C4-2B (cell line): ENCODE measurements around the gene ADRA1B.

Source experiments
- H3K27ac ChIP-seq: fragments of 450-650 bp; 2 replicates; pipeline ENCODE4 v1.5.1; 2017
- CTCF ChIP-seq: fragments of 450-650 bp; conservative IDR thresholded peaks from 2 replicates; pipeline ENCODE4 v1.5.1; 2017; ENCODE audit warnings: mild to moderate bottlenecking
- ZFX ChIP-seq: fragments of 450-650 bp; IDR thresholded peaks from 2 replicates; pipeline ENCODE4 v1.6.1; 2017

ADRA1B gene

GRCh38 chr5:159901772-159902171, 14.5 kb upstream of the ADRA1B start:
- no peak overlapping the region for H3K27ac ChIP-seq
- TF ChIP-seq CTCF (no peak), ZFX (no peak)

- H3K27ac ChIP-seq = no peak overlapping the region
- TF ChIP-seq CTCF = no peak
- no peak for TF ChIP-seq ZFX
Measured at GRCh38 chr5:159902444-159903121, 13.7 kb upstream of the ADRA1B start.

GRCh38 chr5:159903131-159903530, 13.2 kb upstream of the ADRA1B start:
- TF ChIP-seq ZFX (no peak), CTCF (no peak)
- H3K27ac ChIP-seq = no peak overlapping the region

GRCh38 chr5:159904874-159905273, 11.4 kb upstream of the ADRA1B start:
- TF ChIP-seq CTCF = no peak
- no peak for TF ChIP-seq ZFX
- no peak overlapping the region for H3K27ac ChIP-seq

- H3K27ac ChIP-seq = no peak overlapping the region
- TF ChIP-seq ZFX = no peak
- no peak for TF ChIP-seq CTCF
Measured at GRCh38 chr5:159905496-159905895, 10.8 kb upstream of the ADRA1B start.

GRCh38 chr5:159906463-159906862, 9.8 kb upstream of the ADRA1B start:
- TF ChIP-seq CTCF (no peak), ZFX (no peak)
- H3K27ac ChIP-seq = no peak overlapping the region

GRCh38 chr5:159906943-159907342, 9.3 kb upstream of the ADRA1B start:
- no peak overlapping the region for H3K27ac ChIP-seq
- TF ChIP-seq CTCF (no peak), ZFX (no peak)
